Mucosa of descending colon (tissue), 3 donors: Measurements from ENCODE around the gene HGD. TPM values are rescaled to one million over a fixed set of nuclear protein-coding genes. Genes with fewer than 3 reads are reported as not detected.

Source experiments
- ATAC-seq: fragments of 200-7000 bp; cut with Tn5 transposase; one replicate; pipeline ENCODE4 v1.9.1; 2020; ENCODE audit warnings: mild to moderate bottlenecking, moderate library complexity
- DNase-seq, 3 donors: peaks; one replicate each; pipeline ENCODE4 v3.0.0-alpha.2; 2020
- H3K36me3 ChIP-seq: fragments of 200-600 bp; one replicate; pipeline ENCODE4 v1.8.0; 2021; ENCODE audit warnings: low read depth, mild to moderate bottlenecking
- H3K4me1 ChIP-seq: fragments of 200-600 bp; one replicate; pipeline ENCODE4 v1.8.0; 2021; ENCODE audit warnings: low read depth, mild to moderate bottlenecking
- H3K4me3 ChIP-seq: fragments of 200-600 bp; one replicate; pipeline ENCODE4 v1.8.0; 2021; ENCODE audit warnings: mild to moderate bottlenecking
- H3K9me3 ChIP-seq: fragments of 200-600 bp; one replicate; pipeline ENCODE4 v1.8.0; 2021; ENCODE audit warnings: mild to moderate bottlenecking
- intact Hi-C, 2 donors: fragments of 100-400 bp; cut with DNase I in 1 of 2; cut with micrococcal nuclease in 1 of 2; formaldehyde crosslinking; loops; one replicate each; pipeline versions ENCODE4 v1.11.0 to v1.11.1; 2022; cut with DNase I, micrococcal nuclease
- total RNA-seq, 3 donors: library from RNA; stranded (reverse); fragmentation: NEBNext Ultra II Directional in 2 of 3; extraction: Animal tissue kit (Norgen Biotek cat#: 25700) in 2 of 3; gene quantifications; one replicate each; pipeline versions ENCODE4 v1.2.1 to v1.2.4, GENCODE V29; 2021 to 2023
- TF ChIP-seq, protein P1 (sequence below): fragments of 200-600 bp; IDR thresholded peaks from one replicate; pipeline ENCODE4 v1.8.0; 2022; ENCODE audit warnings: antibody characterized with exemption, mild to moderate bottlenecking
- donor health status: DM: no; HTN: no; CAD: no; lungs with moderate emphysema.
- donor health status: DM: no; HTN: no; CAD: no.
- donor health status: DM: no; HTN: yes; CAD: no.

Gene HGD
- total RNA-seq, 3 donors from 2014 or later = 15.7 to 53.3 (median 46.0) TPM

DNA sequence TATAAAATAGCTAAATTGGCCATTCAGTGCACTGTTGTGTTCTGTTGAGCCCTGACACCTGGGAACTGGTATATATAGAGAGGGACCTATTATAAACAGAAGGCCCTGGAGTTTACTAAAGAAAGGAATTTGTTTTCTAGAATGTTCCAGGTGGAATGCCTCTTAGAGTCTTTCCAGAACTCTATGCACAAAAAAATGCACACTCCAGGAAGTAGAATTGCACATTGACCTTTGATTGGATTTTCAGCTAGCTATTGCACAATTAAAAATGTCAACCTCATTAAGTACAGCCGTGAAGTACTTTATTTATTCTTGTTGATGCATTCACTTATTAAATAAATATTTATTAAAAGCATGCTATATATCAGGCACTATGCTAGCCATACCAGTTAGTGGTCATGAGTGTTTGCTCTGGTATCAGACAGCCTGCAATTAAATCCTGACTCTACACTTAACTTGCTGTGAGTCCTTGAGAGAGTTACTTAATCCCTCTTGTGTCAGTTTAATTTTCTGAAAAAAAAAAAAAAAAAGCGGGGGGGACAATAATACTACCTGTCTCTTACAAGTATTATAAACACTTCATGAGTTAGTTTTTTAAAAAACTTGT is 45.1 kb downstream of the HGD start:
- no peak for DNase-seq
- TF ChIP-seq, protein P1, sequence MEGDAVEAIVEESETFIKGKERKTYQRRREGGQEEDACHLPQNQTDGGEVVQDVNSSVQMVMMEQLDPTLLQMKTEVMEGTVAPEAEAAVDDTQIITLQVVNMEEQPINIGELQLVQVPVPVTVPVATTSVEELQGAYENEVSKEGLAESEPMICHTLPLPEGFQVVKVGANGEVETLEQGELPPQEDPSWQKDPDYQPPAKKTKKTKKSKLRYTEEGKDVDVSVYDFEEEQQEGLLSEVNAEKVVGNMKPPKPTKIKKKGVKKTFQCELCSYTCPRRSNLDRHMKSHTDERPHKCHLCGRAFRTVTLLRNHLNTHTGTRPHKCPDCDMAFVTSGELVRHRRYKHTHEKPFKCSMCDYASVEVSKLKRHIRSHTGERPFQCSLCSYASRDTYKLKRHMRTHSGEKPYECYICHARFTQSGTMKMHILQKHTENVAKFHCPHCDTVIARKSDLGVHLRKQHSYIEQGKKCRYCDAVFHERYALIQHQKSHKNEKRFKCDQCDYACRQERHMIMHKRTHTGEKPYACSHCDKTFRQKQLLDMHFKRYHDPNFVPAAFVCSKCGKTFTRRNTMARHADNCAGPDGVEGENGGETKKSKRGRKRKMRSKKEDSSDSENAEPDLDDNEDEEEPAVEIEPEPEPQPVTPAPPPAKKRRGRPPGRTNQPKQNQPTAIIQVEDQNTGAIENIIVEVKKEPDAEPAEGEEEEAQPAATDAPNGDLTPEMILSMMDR = no peak
- Histone ChIP-seq H3K9me3 (no peaks in the 10 kb centered on the region), H3K4me1 (no peaks in the 10 kb centered on the region), H3K36me3 (no peaks in the 10 kb centered on the region), H3K4me3 (no peak overlapping the region)
- intact Hi-C loops = no loop called here
- ATAC-seq = peak; percentile 56

DNA sequence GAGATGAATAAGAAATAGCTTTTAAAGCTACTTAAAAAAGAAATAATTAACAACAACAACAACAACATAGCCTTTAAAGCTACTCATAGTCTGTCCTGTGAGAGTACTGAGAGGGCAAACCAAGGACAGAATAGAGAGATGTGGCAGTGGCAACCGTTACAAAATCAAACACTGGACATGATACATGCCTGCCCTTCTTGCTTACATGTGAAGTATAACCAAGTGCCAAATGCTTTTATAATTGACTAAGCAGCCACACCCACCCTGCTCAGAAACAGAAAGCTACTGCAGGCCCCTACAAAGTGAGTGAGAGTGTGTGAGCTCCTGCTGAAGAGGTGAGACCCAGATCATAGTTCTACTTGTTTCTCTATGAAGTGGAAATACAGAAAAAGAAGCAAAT is 47.5 kb downstream of the HGD start:
- no peak for DNase-seq

DNA sequence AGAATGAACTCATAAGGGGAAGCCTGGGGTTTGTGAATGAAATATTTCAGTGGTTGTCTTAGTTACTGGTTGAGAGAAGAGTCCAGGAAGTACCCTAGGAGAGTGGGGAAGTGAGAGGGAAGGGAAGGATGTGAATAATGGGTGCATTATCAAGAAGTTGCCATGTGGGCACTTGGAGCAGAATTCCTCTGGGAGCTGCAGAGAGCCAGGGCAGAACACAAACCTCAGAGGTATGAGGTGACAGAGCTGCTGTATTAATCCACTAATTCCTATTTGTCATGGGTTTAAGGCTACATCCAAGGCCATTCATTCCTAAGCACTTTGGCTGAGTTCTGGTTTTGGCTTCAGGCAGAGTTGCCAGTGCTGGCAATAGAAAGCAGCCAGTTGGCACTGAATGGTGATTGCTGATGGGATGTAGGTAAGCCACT is 56.9 kb downstream of the HGD start:
- no peak overlapping the region for H3K4me3 ChIP-seq
- ATAC-seq = no peak
- intact Hi-C loops = no loop called here
- TF ChIP-seq, protein P1 = no peak
- H3K4me1 ChIP-seq = no peaks in the 10 kb centered on the region
- no peaks in the 10 kb centered on the region for H3K36me3 ChIP-seq
- H3K9me3 ChIP-seq = peaks cover 15% of the 10 kb centered on the region
- DNase-seq = no peak

More for the DNA sequence above, 47.5 kb downstream of the HGD start:
- ATAC-seq = no peak
- no peaks in the 10 kb centered on the region for H3K36me3 ChIP-seq
- no peak overlapping the region for H3K4me3 ChIP-seq
- intact Hi-C loops = no loop called here
- TF ChIP-seq, protein P1 = no peak
- no peaks in the 10 kb centered on the region for H3K4me1 ChIP-seq
- H3K9me3 ChIP-seq = no peaks in the 10 kb centered on the region

DNA sequence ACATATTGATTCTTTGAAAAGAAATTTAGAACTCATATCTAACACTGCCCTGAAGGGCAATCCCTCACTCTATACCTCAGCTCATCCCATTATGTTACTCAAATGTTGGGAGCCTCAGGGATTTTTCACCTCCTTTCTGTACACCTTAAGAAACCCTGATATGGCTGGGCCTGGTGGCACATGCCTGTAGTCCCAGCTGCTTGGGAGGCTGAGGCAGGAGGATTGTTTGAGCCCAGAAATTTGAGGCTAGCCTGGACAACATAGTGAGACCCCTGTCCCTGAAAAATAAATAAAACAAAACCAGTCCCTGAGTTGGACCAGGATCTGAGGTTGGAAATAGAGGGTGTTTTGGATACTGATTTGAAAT is 58.3 kb downstream of the HGD start:
- ATAC-seq = no peak
- DNase-seq = no peak
- TF ChIP-seq, protein P1 = no peak

DNA sequence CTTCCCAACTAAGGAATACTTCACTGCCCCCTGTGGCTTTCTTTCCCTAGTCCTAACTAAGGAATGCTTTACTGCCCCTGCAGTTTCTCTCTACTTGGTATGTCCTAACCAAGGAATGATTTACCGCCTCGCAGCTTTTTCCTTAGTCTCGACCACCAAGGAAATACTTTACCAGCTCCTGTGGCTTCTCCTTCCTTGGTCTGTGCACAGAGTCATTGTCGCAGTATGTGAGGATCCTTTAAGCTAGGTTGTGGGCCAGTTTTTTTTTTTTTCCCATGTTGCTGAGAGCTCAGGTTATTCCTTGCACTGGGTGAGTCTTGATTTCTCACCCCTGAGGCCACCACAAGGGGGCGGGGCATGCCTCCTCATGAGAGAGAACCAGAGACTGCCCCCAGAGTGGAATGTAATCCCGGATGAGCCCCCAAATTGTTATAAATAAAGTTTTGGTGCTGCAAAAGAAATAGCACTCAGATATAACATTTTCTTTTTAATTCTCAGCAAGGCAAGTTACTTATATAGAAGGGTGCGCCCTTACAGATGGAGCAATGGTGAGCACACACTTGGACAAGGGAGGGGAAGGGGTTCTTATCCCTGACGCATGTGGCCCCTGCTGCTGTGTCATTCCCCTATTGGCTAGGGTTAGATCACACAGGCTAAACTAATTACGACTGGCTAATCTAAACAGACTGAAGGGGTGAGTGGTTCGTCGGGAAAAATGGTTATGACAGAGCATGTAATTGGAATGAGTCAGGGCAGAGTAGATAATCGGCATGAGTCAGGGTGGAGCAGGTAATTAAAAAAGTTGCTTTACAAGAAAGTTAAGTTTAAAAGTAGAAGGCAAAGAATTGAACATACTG is 58.9 kb downstream of the HGD start:
- H3K4me3 ChIP-seq = no peak overlapping the region
- intact Hi-C loops = no loop called here
- TF ChIP-seq, protein P1 = no peak
- no peaks in the 10 kb centered on the region for H3K4me1 ChIP-seq
- no peaks in the 10 kb centered on the region for H3K36me3 ChIP-seq
- peak in 1 of 3 donors; percentile 16 for DNase-seq
- H3K9me3 ChIP-seq = peaks cover 15% of the 10 kb centered on the region
- ATAC-seq = peak; percentile 44

More for the DNA sequence above, 58.3 kb downstream of the HGD start:
- Histone ChIP-seq H3K9me3 (peaks cover 15% of the 10 kb centered on the region), H3K36me3 (no peaks in the 10 kb centered on the region), H3K4me3 (no peak overlapping the region), H3K4me1 (no peaks in the 10 kb centered on the region)
- intact Hi-C loops = no loop called here
